HepG2 (cell line): ENCODE measurements around the gene SLC11A1. TPM values are rescaled to one million over a fixed set of nuclear protein-coding genes. Genes with fewer than 3 reads are reported as not detected.

Experiments
- BRF2 ChIP-seq: sonication (generic); formaldehyde crosslinking; IDR thresholded peaks from 2 replicates; pipeline ENCODE4 v1.8.1; 2022; ENCODE audit warnings: mild to moderate bottlenecking, missing genetic modification reagents
- CREBL2 ChIP-seq: sonication (generic); formaldehyde crosslinking; IDR thresholded peaks from 2 replicates; pipeline ENCODE4 v1.8.1; 2023; ENCODE audit warnings: missing genetic modification reagents, mild to moderate bottlenecking, borderline replicate concordance
- EEA1 ChIP-seq: sonication (generic); formaldehyde crosslinking; IDR thresholded peaks from 2 replicates; pipeline ENCODE4 v1.5.1; 2020; ENCODE audit warnings: mild to moderate bottlenecking, missing genetic modification reagents, borderline replicate concordance
- FOXP1 ChIP-seq, 2 experiments: fragments of 450-650 bp in 1 of 2; IDR thresholded peaks; 2 replicates each; pipeline ENCODE4 v1.6.1; 2017 to 2018; ENCODE audit warnings: antibody characterized with exemption in 1 of 2
- HNF4G ChIP-seq, 2 experiments: sonication (generic) in 1 of 2; formaldehyde crosslinking in 1 of 2; IDR thresholded peaks; 2 replicates each; pipeline versions ENCODE4 v1.4.0 to v1.6.1; 2011 to 2020; ENCODE audit warnings: borderline replicate concordance in 2 of 2, low read depth in 2 of 2, mild to moderate bottlenecking in 2 of 2, low read length in 1 of 2, missing genetic modification reagents in 1 of 2, moderate library complexity in 1 of 2
- KMT2A ChIP-seq: sonication (generic); formaldehyde crosslinking; IDR thresholded peaks from 2 replicates; pipeline ENCODE4 v1.4.0; 2020; ENCODE audit warnings: missing genetic modification reagents
- MED8 ChIP-seq: sonication (generic); formaldehyde crosslinking; IDR thresholded peaks from 2 replicates; pipeline ENCODE4 v1.8.1; 2023; ENCODE audit warnings: mild to moderate bottlenecking, missing genetic modification reagents; ENCODE audit not compliant: insufficient replicate concordance
- MLLT10 ChIP-seq: sonication (generic); formaldehyde crosslinking; IDR thresholded peaks from 2 replicates; pipeline ENCODE4 v1.4.0; 2020; ENCODE audit warnings: missing genetic modification reagents
- NFKBIZ ChIP-seq: IDR thresholded peaks from 2 replicates; pipeline ENCODE4 v1.6.1; 2018; ENCODE audit warnings: missing genetic modification reagents, missing compliant biosample characterization
- SP5 ChIP-seq: IDR thresholded peaks from 2 replicates; pipeline ENCODE4 v1.6.1; 2016; ENCODE audit warnings: low read depth, borderline replicate concordance
- TMF1 ChIP-seq: sonication (generic); formaldehyde crosslinking; IDR thresholded peaks from 2 replicates; pipeline ENCODE4 v1.8.1; 2022; ENCODE audit warnings: low read depth, missing genetic modification reagents
- YEATS2 ChIP-seq: sonication (generic); formaldehyde crosslinking; IDR thresholded peaks from 2 replicates; pipeline ENCODE4 v1.4.0; 2020; ENCODE audit warnings: missing genetic modification reagents, borderline replicate concordance
- ZBTB25 ChIP-seq: IDR thresholded peaks from 2 replicates; pipeline ENCODE4 v1.6.1; 2018; ENCODE audit warnings: missing genetic modification reagents
- ZNF280D ChIP-seq: sonication (generic); formaldehyde crosslinking; IDR thresholded peaks from 2 replicates; pipeline ENCODE4 v1.5.1; 2020; ENCODE audit warnings: mild to moderate bottlenecking, missing genetic modification reagents
- ZNF329 ChIP-seq: sonication (generic); formaldehyde crosslinking; IDR thresholded peaks from 2 replicates; pipeline ENCODE4 v1.9.0; 2021; ENCODE audit warnings: low read depth, mild to moderate bottlenecking, missing genetic modification reagents
- ZNF34 ChIP-seq: sonication (generic); formaldehyde crosslinking; IDR thresholded peaks from 2 replicates; pipeline ENCODE4 v1.4.0; 2020; ENCODE audit warnings: mild to moderate bottlenecking, missing genetic modification reagents, borderline replicate concordance
- ZNF460 ChIP-seq: sonication (generic); formaldehyde crosslinking; IDR thresholded peaks from 2 replicates; pipeline ENCODE4 v1.5.1; 2020; ENCODE audit warnings: missing genetic modification reagents, mild to moderate bottlenecking, borderline replicate concordance
- ZNF567 ChIP-seq: sonication (generic); formaldehyde crosslinking; IDR thresholded peaks from 2 replicates; pipeline ENCODE4 v1.8.1; 2023; ENCODE audit warnings: mild to moderate bottlenecking, missing genetic modification reagents, borderline replicate concordance
- ZNF772 ChIP-seq: sonication (generic); formaldehyde crosslinking; IDR thresholded peaks from 2 replicates; pipeline ENCODE4 v1.5.0; 2020; ENCODE audit warnings: mild to moderate bottlenecking, missing genetic modification reagents
- ZSCAN20 ChIP-seq: sonication (generic); formaldehyde crosslinking; IDR thresholded peaks from 2 replicates; pipeline ENCODE4 v1.4.0; 2020; ENCODE audit warnings: missing genetic modification reagents, mild to moderate bottlenecking, borderline replicate concordance
- polyA plus RNA-seq, 8 experiments: library from polyadenylated mRNA; depleted of rRNA in 3 of 8; stranded (reverse) in 7 of 8; unstranded in 1 of 8; fragments of >200 nt; fragmentation: Illumina TruSeq in 4 of 8; extraction: Trizol in 4 of 8; gene quantifications; 2 replicates each; pipeline versions ENCODE4 v1.2.1 to v1.2.3, GENCODE V29; 2011 to 2016; ENCODE audit warnings: low read depth in 4 of 8, missing spikeins in 1 of 8, mixed read lengths in 1 of 8; ENCODE audit not compliant: insufficient read depth in 1 of 8
- total RNA-seq, 5 experiments: library from RNA; depleted of rRNA; stranded (reverse); fragments of >200 nt; fragmentation: Illumina TruSeq; extraction: Trizol; gene quantifications; 2 replicates each; pipeline ENCODE4 v1.2.3, GENCODE V29; 2016; ENCODE audit warnings: low read depth in 1 of 5

SLC11A1 gene
- total and polyA plus RNA-seq, 2 of the 13 experiments (the other 11 are each of a cell fraction or from before 2014, with no cell fraction given): 0.33 to 2.3 TPM

GRCh38 chr2:218400930-218401881, 19.1 kb downstream of the SLC11A1 start (continued):
- TF ChIP-seq HNF4G (IDR thresholded peaks at IDR 0.05; ENCODE audit: borderline replicate concordance, low read depth, low read length) (peak; percentile 99), HNF4G (CRISPR knock-in tag; IDR thresholded peaks at IDR 0.05; ENCODE audit: borderline replicate concordance, low read depth) (peak; percentile 99), ZNF460 (no peak; the same call in 1 of the 2 replicates), KMT2A (CRISPR knock-in tag) (peak; percentile 73; the same call in 1 of the 2 replicates), ZBTB25 (CRISPR knock-in tag) (no peak; the same call in none of the 2 replicates), SP5 (CRISPR knock-in tag) (peak; percentile 100), FOXP1 (IDR thresholded peaks at IDR 0.05) (no peak), FOXP1 (CRISPR knock-in tag; IDR thresholded peaks at IDR 0.05) (peak; percentile 54; the same call in 1 of the 2 replicates), ZNF329 (CRISPR knock-in tag) (0 out of 2 replicates have a peak, but pooled peaks have one; percentile 81), ZNF567 (CRISPR knock-in tag) (peak; percentile 26; the same call in 1 of the 2 replicates), TMF1 (CRISPR knock-in tag) (peak; percentile 65; the same call in 1 of the 2 replicates), ZNF280D (CRISPR knock-in tag) (peak; percentile 83; the same call in 1 of the 2 replicates), CREBL2 (CRISPR knock-in tag) (no peak), EEA1 (CRISPR knock-in tag) (0 out of 2 replicates have a peak, but pooled peaks have one; percentile 68), BRF2 (0 out of 2 replicates have a peak, but pooled peaks have one; percentile 77), MLLT10 (CRISPR knock-in tag) (no peak), ZNF34 (CRISPR knock-in tag) (peak; percentile 95; the same call in 1 of the 2 replicates), NFKBIZ (peak; percentile 42; the same call in 1 of the 2 replicates), ZNF772 (peak; percentile 97), YEATS2 (CRISPR knock-in tag) (peak; percentile 39; the same call in 1 of the 2 replicates), ZSCAN20 (CRISPR knock-in tag) (no peak), MED8 (CRISPR knock-in tag) (no peak)
